NCI-H1417 treated with DMSO at 0.1 percent for 48 hours (cell line): Measurements from ENCODE around the gene RAPGEF5.

Experiments used
- DNase-seq: peaks from one replicate; lab custom pipeline; 2025; lab: John Stamatoyannopoulos, UW

The RAPGEF5 gene

GRCh38 chr7:22305706-22306105 is 51.2 kb downstream of the RAPGEF5 start:
- DNase-seq = no peak

- no peak for DNase-seq
These were observed 54.0 kb downstream of the RAPGEF5 start for GRCh38 chr7:22302951-22303423.

GRCh38 chr7:22302193-22302592 is 54.8 kb downstream of the RAPGEF5 start:
- DNase-seq = no peak

- no peak for DNase-seq
These were observed 55.2 kb downstream of the RAPGEF5 start for GRCh38 chr7:22301790-22302189.

GRCh38 chr7:22300839-22301238 is 56.1 kb downstream of the RAPGEF5 start:
- DNase-seq = no peak

GRCh38 chr7:22296916-22297315 is 60.0 kb downstream of the RAPGEF5 start:
- no peak for DNase-seq

GRCh38 chr7:22296265-22296566 is 60.7 kb downstream of the RAPGEF5 start:
- DNase-seq = no peak

- DNase-seq = no peak
These were observed 61.3 kb downstream of the RAPGEF5 start for GRCh38 chr7:22295402-22296264.

GRCh38 chr7:22292531-22292930 is 64.4 kb downstream of the RAPGEF5 start:
- no peak for DNase-seq

GRCh38 chr7:22291977-22292376 is 65.0 kb downstream of the RAPGEF5 start:
- DNase-seq = no peak

GRCh38 chr7:22288202-22288601 is 68.8 kb downstream of the RAPGEF5 start:
- DNase-seq = no peak

GRCh38 chr7:22287412-22287811 is 69.5 kb downstream of the RAPGEF5 start:
- DNase-seq = no peak

GRCh38 chr7:22286436-22286835 is 70.5 kb downstream of the RAPGEF5 start:
- DNase-seq = no peak

- DNase-seq = no peak
These were observed 75.5 kb downstream of the RAPGEF5 start for GRCh38 chr7:22281481-22281880.

- DNase-seq = no peak
These were observed 76.9 kb downstream of the RAPGEF5 start for GRCh38 chr7:22280031-22280430.

- no peak for DNase-seq
These were observed 78.3 kb downstream of the RAPGEF5 start for GRCh38 chr7:22278660-22279059.

GRCh38 chr7:22277375-22277774 is 79.6 kb downstream of the RAPGEF5 start:
- no peak for DNase-seq

GRCh38 chr7:22275661-22276060 is 81.3 kb downstream of the RAPGEF5 start:
- DNase-seq = no peak

GRCh38 chr7:22271311-22271710 is 85.6 kb downstream of the RAPGEF5 start:
- DNase-seq = no peak

- no peak for DNase-seq
These were observed 86.6 kb downstream of the RAPGEF5 start for GRCh38 chr7:22270371-22270770.

GRCh38 chr7:22269963-22270362 is 87.0 kb downstream of the RAPGEF5 start:
- no peak for DNase-seq

GRCh38 chr7:22268884-22269421 is 88.0 kb downstream of the RAPGEF5 start:
- no peak for DNase-seq

- no peak for DNase-seq
These were observed 88.9 kb downstream of the RAPGEF5 start for GRCh38 chr7:22267930-22268615.
